Stimulated activated CD8-positive, alpha-beta memory T cell treated with anti-CD3 and anti-CD28 coated beads, Interleukin-7, amount 100 ng/mL, for 1 hour (primary cell): ENCODE data around the gene GALK1.
"Not testable (repeated sequence)": the region's sequence is repeated elsewhere in the genome, so short reads cannot be mapped to it uniquely, and the experiment has no call there.

Source experiments
- DNase-seq, 2 donors: peaks; one replicate each; pipeline ENCODE4 v3.0.0-alpha.2; 2020; ENCODE audit warnings: low read depth in 2 of 2

The GALK1 gene

GRCh38 chr17:75784473-75785015 is 19.6 kb upstream of the GALK1 start, which contains the start of gene UNK:
Gene UNK (plus strand): TSS chr17:75784806. CDS start chr17:75784881, 75 bp downstream.
- peak; percentile 86 to 88 for DNase-seq

DNA sequence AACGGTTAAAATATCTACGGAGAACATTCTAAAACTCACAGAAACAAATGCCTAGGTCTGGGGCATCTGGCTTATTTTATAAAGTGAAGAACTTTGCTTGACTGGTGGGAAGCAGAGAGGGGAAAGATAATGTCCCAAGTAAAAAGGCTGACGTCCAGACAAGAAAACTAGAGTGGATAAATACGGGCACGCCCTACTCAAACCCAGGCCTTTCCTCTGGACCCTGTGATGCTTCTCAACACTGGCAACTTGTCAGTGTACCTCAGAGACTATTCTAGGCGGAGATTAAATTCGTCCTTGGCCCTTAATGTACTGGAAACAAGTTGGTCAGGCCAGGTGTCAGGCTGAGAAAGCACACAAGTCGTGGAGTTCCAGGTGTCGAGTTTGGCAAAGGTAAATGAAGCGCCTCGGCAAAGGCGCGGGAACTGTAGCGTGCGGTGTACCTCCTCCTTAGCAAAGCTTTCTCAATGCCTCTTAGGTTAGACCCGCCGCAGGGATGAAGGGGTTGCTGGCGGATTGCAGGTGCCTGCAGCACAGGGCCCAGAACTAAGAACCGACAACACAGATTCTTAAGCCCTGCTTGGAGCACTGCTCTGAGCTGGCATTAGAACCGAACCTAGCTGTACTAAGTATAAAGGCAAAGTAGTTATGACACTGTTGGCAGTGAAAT is 18.9 kb upstream of the GALK1 start:
- DNase-seq, result no peak

- DNase-seq, result no peak
These were observed 18.2 kb upstream of the GALK1 start for GRCh38 chr17:75783069-75783783.

DNA sequence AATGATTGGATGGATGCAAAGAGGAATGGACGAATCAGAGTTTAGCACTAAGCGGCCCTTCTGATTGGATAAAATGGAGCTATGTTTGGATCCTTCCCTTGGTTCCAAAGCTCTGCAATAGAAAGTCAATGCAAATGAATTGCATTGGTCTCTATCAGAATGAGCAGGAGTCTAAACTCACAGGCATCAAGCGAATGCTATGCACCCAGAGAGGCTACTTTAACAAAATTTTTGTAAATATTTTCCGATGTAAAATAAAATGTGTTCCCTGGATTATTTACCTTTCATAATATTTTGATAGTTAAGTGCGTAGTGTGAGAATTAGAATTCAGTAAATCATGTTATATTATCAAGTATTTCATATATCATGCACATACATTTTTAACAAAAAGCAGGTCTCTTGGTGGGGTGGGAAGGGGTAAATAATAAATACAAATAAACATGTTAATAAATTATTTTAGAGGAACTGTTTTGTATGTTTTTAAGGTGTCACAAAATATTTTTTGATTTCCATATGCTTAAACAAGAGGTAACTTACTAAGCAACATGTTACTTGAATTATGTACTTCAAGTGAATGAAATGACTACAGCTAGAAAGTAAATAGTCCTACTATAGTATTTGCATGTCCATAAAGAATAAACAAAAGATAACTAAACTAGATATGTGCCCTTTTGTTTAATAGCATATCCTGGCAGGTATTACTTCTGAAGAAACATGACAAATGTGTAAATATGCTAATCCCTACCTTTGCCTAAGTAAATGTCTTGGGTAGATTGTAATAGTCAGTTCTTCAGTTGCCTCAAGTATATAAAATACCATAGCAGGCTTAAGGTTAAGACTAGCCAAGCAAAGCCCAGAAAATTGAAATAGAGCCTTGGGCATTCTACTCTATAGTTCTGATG is 15.2 kb upstream of the GALK1 start:
- no peak for DNase-seq

DNA sequence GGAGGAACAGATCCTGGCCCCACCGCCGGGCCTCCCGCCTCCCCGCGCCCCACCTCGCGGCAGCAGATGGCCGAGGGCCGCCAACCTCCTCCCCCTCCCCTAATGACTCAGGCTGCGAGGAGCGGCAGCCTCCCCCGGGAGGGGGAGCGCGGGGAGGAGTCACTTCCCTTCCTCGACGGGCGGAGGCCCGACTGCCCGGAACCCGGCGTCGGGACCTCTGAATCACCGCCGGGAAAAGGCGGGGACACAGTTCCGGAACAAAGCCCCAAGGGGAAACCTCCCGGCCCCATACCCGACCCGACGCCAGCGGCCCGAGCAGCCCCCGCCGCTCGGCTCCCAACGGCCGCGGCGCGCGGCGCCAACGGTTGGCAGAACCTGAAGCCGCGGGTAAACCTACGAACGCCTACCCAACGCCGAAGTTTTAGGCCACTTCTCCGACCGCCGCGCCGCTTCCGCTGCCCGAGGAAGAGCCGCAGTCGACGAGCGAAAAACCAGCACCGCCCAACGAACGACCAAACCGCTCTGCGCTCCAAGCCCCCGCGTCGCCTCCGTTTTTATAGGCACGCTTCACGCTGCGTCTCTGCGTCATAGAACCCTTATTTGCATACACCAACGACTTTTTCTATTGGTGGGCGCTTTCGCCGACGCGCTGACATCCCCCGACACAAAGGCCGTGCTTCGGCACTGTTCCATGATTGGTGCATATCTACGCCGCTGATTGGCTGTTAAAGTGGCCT is 14.4 kb upstream of the GALK1 start:
- peak; percentile 81 to 83 for DNase-seq

DNA sequence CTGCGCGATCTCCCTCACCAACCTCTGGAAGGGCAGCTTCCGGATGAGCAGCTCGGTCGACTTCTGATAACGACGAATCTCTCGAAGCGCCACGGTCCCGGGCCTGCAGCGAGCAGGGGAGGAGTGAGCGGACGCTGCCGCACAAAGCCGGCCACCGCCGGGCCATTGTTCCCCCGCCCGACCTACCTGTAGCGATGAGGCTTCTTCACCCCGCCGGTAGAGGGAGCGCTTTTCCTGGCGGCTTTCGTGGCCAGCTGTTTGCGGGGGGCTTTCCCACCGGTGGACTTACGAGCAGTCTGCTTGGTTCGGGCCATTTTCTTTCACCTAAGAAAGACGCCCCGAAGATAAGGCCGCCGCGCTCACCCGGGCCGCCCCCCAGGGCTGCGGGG is 13.9 kb upstream of the GALK1 start:
- DNase-seq, result peak; percentile 44 to 48

DNA sequence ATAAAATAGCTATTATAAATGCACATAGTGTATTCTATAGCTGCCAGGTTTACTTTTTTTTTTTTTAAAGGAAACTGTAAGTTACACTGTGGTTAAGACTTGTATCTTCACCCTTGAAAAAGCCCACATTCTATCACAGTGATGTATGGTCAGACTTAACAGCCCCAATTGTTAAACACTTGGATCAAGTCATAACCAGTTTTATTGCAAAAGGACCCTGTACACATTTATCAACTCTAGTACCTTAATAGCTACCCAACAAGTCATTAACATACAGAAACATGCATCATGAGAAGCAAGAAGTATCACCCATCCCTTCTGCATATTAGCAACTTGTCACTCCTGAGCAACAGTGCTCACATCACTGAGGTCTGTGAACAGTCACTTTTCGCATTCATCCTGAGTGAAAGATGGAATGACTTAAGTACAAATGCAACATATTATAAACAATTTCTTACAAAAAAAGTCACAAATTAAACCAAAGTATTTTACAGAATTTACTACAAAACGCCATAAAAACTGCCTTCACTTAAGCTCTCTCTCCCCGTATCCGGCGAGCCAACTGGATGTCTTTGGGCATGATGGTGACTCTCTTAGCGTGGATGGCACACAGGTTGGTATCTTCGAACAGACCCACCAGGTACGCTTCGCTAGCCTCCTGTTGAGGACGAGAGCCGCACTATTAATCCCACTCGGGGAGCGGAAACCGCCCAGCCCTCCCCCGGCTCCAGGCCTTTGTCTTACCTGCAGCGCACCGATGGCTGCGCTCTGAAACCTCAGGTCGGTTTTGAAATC is 13.3 kb upstream of the GALK1 start:
- DNase-seq, result not testable (repeated sequence)

GRCh38 chr17:75777296-75777922 is 12.4 kb upstream of the GALK1 start:
- no peak for DNase-seq

DNA sequence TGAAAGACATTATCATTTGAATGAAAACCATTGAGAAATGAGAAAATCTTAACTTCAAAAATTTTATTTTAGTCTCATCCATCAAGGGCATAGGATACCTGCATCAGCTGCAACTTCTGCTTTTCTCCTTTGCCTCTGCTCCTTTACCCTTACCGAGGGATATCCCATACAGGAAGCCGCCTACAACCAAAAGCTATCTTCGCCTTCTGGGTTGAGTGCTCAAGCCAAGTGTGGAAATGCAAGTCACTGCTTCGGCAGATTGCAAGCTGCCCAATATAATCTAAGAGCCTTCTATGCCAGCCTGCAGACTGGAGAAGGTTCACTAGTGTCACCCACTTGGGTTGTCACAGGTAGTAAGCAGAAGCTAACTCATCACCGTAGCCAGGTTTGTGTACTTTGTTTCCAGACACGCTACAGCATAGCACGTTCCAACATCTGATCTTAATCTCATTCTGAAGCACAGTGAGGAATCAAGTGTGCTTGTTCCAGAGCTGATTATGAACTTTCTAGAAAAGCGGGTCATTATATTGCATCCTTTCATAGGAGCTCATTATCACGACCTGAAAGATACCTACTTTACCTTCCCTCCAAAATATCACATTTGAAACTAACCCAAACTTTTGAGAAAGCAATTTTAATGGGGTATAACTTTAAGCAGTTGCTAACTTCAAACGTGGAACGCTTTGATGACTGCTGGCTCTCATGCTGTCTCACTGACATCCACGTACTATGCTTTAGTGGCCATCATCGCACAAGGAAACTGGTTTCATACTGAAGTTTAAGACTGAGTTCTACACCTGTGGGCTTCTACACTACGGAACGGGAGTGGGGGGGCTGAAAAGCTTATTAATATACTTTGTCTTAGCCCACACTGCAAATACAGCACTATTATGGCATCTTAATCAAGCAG is 11.6 kb upstream of the GALK1 start:
- DNase-seq, result no peak

DNA sequence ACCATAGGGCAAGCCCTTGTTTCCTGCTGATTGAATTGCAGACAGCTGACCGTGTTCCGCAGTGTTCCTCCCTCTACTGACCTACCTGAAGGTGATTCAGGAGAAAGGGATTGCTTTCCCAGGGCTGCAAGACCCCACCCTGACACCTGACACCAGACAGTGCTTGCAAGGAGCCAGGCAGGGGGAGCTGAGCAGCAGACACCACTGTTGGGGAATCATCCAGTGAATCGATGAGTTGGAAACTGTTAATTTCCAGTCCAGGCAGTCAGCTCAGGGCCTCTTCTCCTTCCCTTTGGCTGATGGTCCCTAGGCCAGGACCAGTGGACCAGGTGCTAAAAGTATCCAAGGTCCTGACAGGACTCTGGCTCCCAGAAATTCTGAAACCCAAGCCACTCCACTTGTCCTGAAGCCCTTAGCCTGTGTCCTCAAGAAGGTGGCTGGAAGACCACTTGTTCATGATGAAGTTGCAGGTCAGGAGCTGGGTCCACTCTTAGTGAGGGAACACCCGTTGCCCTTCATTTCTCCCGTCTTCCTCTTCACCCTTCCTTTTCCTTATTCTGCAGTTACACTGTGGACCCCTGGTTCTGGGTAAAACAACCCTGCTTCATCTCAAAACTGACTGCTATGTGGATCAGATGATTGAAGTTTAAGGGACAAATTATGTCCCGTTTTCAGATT is 10.1 kb upstream of the GALK1 start:
- DNase-seq, result no peak

DNA sequence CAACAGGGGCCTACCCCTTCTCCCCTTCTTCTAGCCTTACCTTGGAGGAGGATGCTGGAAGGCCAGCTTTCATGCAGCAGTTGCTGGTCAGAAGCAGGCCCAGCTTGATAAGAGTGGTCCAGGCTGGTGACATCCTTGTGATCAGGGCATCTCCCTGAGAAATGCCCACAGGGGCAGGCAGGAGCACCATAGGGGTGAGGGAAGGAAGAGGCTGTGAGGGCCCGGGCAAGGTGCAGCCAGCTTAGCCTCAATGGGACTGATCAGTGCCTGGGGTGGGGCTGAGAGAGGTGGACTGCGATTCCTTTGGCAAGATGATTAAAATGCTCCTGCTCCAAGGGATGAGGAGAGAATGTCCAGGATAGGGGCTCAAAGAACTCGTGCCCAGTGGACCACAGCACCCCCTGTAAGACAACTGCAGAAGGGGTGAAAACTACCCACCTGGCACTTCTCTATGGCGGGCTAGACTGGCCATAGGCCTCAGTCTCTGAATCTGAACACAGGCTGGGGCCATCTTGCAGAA is 9.5 kb upstream of the GALK1 start:
- DNase-seq, result no peak

GRCh38 chr17:75773808-75774470 is 8.9 kb upstream of the GALK1 start:
- no peak for DNase-seq

DNA sequence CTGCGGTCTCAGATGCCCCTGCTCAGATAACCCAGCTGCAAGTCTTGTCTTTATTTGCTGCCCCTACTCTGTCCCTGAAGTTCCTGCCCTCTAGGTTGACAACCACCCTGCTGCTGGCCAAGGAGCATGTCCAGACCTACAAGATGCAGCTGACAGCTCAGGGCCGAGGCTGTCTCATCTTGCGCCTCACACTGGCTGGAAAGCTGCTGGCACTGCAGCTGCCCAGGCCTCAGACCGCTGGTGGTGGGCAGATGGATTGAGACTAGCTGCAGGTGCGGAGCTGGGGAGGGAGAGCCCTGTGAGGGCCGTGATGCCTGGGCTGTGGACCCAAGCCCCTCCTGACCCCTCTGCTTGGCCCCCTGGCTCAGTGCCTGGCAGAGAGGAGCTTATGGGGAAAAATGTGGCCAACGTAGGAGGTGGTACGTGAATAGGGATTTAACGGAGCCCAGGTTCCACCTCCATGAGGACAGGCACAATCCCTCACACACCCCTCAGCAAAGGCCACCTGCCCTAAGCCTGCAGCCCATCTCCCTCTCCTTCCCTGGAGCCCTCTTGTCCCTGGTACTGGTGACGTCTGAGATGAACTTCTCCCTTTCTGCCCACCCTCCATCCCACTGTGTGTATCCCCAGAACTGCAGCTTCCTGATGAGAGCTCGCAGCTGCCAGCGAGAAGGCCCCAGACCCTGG is 8.3 kb upstream of the GALK1 start:
- DNase-seq, result no peak

DNA sequence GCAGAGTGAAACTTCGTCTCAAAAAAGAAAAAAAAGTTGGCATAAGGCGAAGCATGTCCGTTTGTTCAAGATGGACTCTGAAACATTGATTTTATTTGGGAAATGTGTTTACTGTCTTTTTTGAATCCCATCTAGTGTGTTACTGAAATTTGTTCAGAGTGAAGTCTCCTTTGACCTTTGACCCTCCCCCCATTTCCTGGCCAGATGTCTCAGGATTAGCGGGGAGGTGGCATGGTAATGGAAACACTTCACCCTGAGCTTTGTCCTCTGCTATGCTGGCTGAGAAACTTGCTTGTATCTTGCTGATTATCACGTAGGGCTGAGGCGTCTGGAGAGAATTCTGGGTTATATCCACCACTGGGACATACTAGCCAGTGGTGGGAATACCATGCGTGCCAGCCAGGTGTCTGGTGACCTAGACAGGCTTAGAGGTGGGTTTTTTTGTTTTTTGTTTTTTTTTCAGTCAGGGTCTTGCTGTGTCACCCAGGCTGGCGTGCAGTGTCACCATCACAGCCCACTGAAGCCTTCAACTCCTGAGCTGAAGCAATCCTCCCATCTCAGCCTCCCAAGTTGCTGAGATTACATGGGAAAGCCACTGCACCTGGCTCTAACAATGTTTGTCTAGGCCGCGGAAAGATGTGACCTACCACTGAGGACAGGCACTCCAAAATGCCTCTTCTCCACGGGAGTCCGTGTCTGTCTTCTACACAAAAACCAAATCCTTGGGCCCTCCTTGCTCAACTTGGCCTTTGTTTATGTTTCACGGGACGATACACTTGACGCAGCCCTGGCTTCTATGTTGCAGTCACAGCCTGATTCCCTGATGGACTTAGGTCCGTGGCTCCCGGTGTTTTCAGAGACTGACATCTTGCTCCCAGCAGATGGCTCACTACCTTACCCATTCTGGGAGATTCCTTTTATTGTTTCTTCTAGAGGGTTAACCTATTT is 6.6 kb upstream of the GALK1 start:
- no peak for DNase-seq

DNA sequence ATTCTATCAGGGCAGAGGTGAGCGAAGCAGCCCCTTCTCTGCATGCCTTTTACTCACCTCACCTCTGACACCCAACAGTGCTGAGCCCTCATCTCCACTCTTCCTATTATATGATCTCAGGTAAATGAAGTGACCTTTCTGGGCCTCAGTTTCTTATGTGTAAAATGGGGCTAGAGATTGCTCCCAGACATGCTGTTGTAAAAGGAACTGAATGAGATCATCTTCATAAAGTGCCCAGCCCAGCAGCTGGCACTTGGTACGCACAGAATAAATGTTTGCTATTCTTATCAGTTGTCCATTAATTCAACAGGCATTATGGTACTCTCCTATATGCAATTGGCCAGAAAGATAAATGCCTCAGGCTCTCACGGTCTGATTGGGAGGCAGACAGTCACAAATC is 4.5 kb upstream of the GALK1 start:
- no peak for DNase-seq

DNA sequence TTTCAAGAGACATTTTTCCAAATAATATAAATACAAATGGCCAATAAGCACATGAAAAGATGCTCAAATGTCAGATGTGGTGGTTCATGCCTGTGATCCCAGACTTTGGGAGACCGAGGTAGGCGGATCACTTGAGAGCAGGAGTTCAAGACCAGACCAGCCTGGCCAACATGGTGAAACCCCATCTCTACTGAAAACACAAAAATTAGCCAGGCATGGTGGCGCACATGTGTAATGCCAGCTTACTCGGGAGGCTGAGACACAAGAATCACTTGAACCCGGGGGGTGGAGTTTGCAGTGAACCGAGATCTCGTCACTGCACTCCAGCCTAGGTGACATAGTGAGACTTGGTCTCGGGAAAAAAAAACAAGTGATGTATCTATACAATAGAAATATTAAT is 2.9 kb upstream of the GALK1 start:
- DNase-seq, result no peak
